Fibroblast of lung (primary cell): Measurements from ENCODE around the gene TNFSF15.

ENCODE experiments used
- CTCF ChIP-seq, 2 donors: IDR thresholded peaks in 1 of 2; conservative IDR thresholded peaks in 1 of 2; 1 replicate in 1 of 2; 2 replicates in 1 of 2; pipeline ENCODE4 v1.5.1; 2011 to 2012; ENCODE audit warnings: low read length in 2 of 2, control low read depth in 1 of 2, inconsistent platforms in 1 of 2, low read depth in 1 of 2, mild to moderate bottlenecking in 1 of 2
- EZH2 ChIP-seq: IDR thresholded peaks from 2 replicates; pipeline ENCODE4 v1.5.1; 2012; ENCODE audit warnings: low read length, control low read depth, mild to moderate bottlenecking; ENCODE audit errors: missing control alignments

GRCh38 chr9:114770991-114771390, 34.8 kb downstream of the TNFSF15 start:
- TF ChIP-seq CTCF (conservative IDR thresholded peaks at IDR 0.05 in 1 of 2, IDR thresholded peaks at IDR 0.05 in 1 of 2; ENCODE audit: low read depth in 1 of 2, low read length in 2 of 2), result no peak
- TF ChIP-seq EZH2, result no peak
